SK-N-SH treated with all-trans-retinoic acid at 6 μM for 48 hours (cell line): Measurements from ENCODE around the gene TULP1.
"Not testable (repeated sequence)": the region's sequence is repeated elsewhere in the genome, so short reads cannot be mapped to it uniquely, and the experiment has no call there.

ENCODE experiments used
- ATAC-seq: fragments of 200-7000 bp; cut with Tn5 transposase; 3 replicates; pipeline ENCODE4 v1.9.1; 2020; ENCODE audit warnings: mild to moderate bottlenecking, moderate library complexity
- ARNTL ChIP-seq: fragments of 450-650 bp; formaldehyde crosslinking; IDR thresholded peaks from 2 replicates; pipeline ENCODE4 v1.5.0; 2020; ENCODE audit warnings: low read depth, mild to moderate bottlenecking, moderate library complexity, borderline replicate concordance
- BACH2 ChIP-seq: fragments of 250-450 bp; sonication (Bioruptor Pico); IDR thresholded peaks from 2 replicates; pipeline ENCODE4 v1.9.0; 2021; ENCODE audit warnings: mild to moderate bottlenecking, borderline replicate concordance
- CREB5 ChIP-seq: fragments of 250-450 bp; sonication (Bioruptor Pico); IDR thresholded peaks from 2 replicates; pipeline ENCODE4 v1.5.1; 2020; ENCODE audit warnings: low read depth, mild to moderate bottlenecking, moderate library complexity
- CSDC2 ChIP-seq: fragments of 250-450 bp; sonication (Bioruptor Pico); IDR thresholded peaks from 2 replicates; pipeline ENCODE4 v1.5.0; 2020; ENCODE audit warnings: mild to moderate bottlenecking, moderate library complexity
- CSRNP3 ChIP-seq: fragments of 250-450 bp; sonication (Bioruptor Pico); IDR thresholded peaks from 2 replicates; pipeline ENCODE4 v1.5.1; 2021; ENCODE audit warnings: mild to moderate bottlenecking, moderate library complexity
- ESRRG ChIP-seq: fragments of 250-450 bp; sonication (Bioruptor Pico); IDR thresholded peaks from 2 replicates; pipeline ENCODE4 v1.6.1; 2021; ENCODE audit warnings: mild to moderate bottlenecking
- GLIS3 ChIP-seq: fragments of 250-450 bp; sonication (Bioruptor Pico); IDR thresholded peaks from 2 replicates; pipeline ENCODE4 v1.5.0; 2020; ENCODE audit warnings: mild to moderate bottlenecking, moderate library complexity
- ISL1 ChIP-seq: fragments of 250-450 bp; sonication (Bioruptor Pico); IDR thresholded peaks from 2 replicates; pipeline ENCODE4 v2.1.2; 2022; ENCODE audit warnings: mild to moderate bottlenecking, moderate library complexity
- OSR1 ChIP-seq: fragments of 250-450 bp; sonication (Bioruptor Pico); IDR thresholded peaks from 2 replicates; pipeline ENCODE4 v1.8.0; 2022; ENCODE audit warnings: moderate library complexity, mild to moderate bottlenecking, inconsistent platforms
- PATZ1 ChIP-seq: fragments of 250-450 bp; sonication (Bioruptor Pico); IDR thresholded peaks from 2 replicates; pipeline ENCODE4 v1.8.0; 2020; ENCODE audit warnings: mild to moderate bottlenecking, moderate library complexity, borderline replicate concordance
- PPARA ChIP-seq: fragments of 250-450 bp; sonication (Bioruptor Pico); IDR thresholded peaks from 2 replicates; pipeline ENCODE4 v1.5.0; 2020; ENCODE audit warnings: mild to moderate bottlenecking, borderline replicate concordance
- RARB ChIP-seq: fragments of 250-450 bp; sonication (Bioruptor Pico); IDR thresholded peaks from 2 replicates; pipeline ENCODE4 v1.8.0; 2021; ENCODE audit warnings: mild to moderate bottlenecking, moderate library complexity
- SNAI2 ChIP-seq: fragments of 250-450 bp; sonication (Bioruptor Pico); IDR thresholded peaks from 2 replicates; pipeline ENCODE4 v1.5.0; 2020; ENCODE audit warnings: mild to moderate bottlenecking, moderate library complexity
- TCF4 ChIP-seq: fragments of 250-450 bp; sonication (Bioruptor Pico); IDR thresholded peaks from 2 replicates; pipeline ENCODE4 v1.8.0; 2021; ENCODE audit warnings: mild to moderate bottlenecking, moderate library complexity, borderline replicate concordance
- TOX ChIP-seq: fragments of 250-450 bp; sonication (Bioruptor Pico); IDR thresholded peaks from 2 replicates; pipeline ENCODE4 v1.8.0; 2021; ENCODE audit warnings: mild to moderate bottlenecking, moderate library complexity, borderline replicate concordance
- ZC3H10 ChIP-seq: fragments of 250-450 bp; sonication (Bioruptor Pico); IDR thresholded peaks from 2 replicates; pipeline ENCODE4 v1.5.1; 2021; ENCODE audit warnings: mild to moderate bottlenecking, moderate library complexity
- ZFP3 ChIP-seq: fragments of 250-450 bp; sonication (Bioruptor Pico); IDR thresholded peaks from 2 replicates; pipeline ENCODE4 v1.5.0; 2020; ENCODE audit warnings: mild to moderate bottlenecking, moderate library complexity
- ZFP30 ChIP-seq: fragments of 450-650 bp; formaldehyde crosslinking; IDR thresholded peaks from 2 replicates; pipeline ENCODE4 v1.5.0; 2022; ENCODE audit warnings: mild to moderate bottlenecking, moderate library complexity
- ZNF565 ChIP-seq: fragments of 450-650 bp; formaldehyde crosslinking; conservative IDR thresholded peaks from 2 replicates; pipeline ENCODE4 v1.5.0; 2020; ENCODE audit warnings: low read depth, mild to moderate bottlenecking, moderate library complexity
- TF ChIP-seq, protein P1 (sequence below): fragments of 250-450 bp; sonication (Bioruptor Pico); IDR thresholded peaks from 2 replicates; pipeline ENCODE4 v1.8.0; 2021; ENCODE audit warnings: low read depth, mild to moderate bottlenecking, moderate library complexity, borderline replicate concordance
- TF ChIP-seq, protein P2 (sequence below): fragments of 250-450 bp; sonication (Bioruptor Pico); IDR thresholded peaks from 2 replicates; pipeline ENCODE4 v1.5.0; 2020; ENCODE audit warnings: mild to moderate bottlenecking, moderate library complexity

Gene TULP1

GRCh38 chr6:35541836-35542235 is 29.1 kb upstream of the TULP1 start:
- TF ChIP-seq OSR1 (CRISPR knock-in tag) (no peak), TOX (no peak)
- ATAC-seq = no peak

DNA sequence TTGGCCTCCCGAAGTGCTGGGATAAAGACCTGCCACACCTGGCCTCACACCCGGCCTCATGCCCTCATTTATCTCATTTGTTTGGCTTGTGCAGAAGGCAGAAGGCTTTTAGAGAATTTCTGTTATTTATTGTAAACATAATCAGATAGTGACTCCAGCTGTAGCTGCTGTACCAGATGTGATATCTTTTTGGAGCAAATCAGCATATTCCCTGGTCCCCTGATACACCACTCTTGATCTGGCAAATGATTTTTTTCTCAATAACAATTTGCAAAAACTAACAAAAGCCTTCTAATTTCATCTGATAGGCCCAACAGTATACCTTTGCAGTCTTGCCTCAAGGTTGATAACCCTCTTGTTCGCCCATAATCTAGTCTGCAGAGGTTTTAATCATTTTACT is 26.5 kb upstream of the TULP1 start:
- ATAC-seq = no peak
- no peak for TF ChIP-seq CSDC2
- no peak for TF ChIP-seq ZC3H10
- peak; percentile 92 for TF ChIP-seq TCF4 (CRISPR knock-in tag)
- TF ChIP-seq ZFP30 (CRISPR knock-in tag) = no peak
- TF ChIP-seq CREB5 (CRISPR knock-in tag) = no peak
- no peak for TF ChIP-seq ZFP3
- no peak for TF ChIP-seq ZNF565 (CRISPR knock-in tag)
- no peak for TF ChIP-seq PATZ1 (CRISPR knock-in tag)
- no peak for TF ChIP-seq PPARA
- TF ChIP-seq, protein P1, sequence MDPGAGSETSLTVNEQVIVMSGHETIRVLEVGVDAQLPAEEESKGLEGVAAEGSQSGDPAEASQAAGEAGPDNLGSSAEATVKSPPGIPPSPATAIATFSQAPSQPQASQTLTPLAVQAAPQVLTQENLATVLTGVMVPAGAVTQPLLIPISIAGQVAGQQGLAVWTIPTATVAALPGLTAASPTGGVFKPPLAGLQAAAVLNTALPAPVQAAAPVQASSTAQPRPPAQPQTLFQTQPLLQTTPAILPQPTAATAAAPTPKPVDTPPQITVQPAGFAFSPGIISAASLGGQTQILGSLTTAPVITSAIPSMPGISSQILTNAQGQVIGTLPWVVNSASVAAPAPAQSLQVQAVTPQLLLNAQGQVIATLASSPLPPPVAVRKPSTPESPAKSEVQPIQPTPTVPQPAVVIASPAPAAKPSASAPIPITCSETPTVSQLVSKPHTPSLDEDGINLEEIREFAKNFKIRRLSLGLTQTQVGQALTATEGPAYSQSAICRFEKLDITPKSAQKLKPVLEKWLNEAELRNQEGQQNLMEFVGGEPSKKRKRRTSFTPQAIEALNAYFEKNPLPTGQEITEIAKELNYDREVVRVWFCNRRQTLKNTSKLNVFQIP (CRISPR knock-in tag) = no peak
- TF ChIP-seq, protein P2, sequence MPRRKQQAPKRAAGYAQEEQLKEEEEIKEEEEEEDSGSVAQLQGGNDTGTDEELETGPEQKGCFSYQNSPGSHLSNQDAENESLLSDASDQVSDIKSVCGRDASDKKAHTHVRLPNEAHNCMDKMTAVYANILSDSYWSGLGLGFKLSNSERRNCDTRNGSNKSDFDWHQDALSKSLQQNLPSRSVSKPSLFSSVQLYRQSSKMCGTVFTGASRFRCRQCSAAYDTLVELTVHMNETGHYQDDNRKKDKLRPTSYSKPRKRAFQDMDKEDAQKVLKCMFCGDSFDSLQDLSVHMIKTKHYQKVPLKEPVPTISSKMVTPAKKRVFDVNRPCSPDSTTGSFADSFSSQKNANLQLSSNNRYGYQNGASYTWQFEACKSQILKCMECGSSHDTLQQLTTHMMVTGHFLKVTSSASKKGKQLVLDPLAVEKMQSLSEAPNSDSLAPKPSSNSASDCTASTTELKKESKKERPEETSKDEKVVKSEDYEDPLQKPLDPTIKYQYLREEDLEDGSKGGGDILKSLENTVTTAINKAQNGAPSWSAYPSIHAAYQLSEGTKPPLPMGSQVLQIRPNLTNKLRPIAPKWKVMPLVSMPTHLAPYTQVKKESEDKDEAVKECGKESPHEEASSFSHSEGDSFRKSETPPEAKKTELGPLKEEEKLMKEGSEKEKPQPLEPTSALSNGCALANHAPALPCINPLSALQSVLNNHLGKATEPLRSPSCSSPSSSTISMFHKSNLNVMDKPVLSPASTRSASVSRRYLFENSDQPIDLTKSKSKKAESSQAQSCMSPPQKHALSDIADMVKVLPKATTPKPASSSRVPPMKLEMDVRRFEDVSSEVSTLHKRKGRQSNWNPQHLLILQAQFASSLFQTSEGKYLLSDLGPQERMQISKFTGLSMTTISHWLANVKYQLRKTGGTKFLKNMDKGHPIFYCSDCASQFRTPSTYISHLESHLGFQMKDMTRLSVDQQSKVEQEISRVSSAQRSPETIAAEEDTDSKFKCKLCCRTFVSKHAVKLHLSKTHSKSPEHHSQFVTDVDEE (CRISPR knock-in tag) = peak; percentile 34; the same call in 1 of the 2 replicates
- TF ChIP-seq ESRRG (CRISPR knock-in tag) = no peak
- no peak for TF ChIP-seq TOX
- no peak for TF ChIP-seq BACH2 (CRISPR knock-in tag)
- TF ChIP-seq GLIS3 = no peak
- no peak for TF ChIP-seq RARB
- TF ChIP-seq, all 23 proteins: peak for 2

GRCh38 chr6:35535847-35536246 is 23.2 kb upstream of the TULP1 start:
- not testable (repeated sequence) for ATAC-seq

- peak; percentile 88 for ATAC-seq
- TF ChIP-seq BACH2 (CRISPR knock-in tag) (no peak; the same call in 1 of the 2 replicates), OSR1 (CRISPR knock-in tag) (no peak), ESRRG (CRISPR knock-in tag) (no peak), TCF4 (CRISPR knock-in tag) (peak; percentile 93), ZC3H10 (no peak), TOX (no peak), GLIS3 (no peak), SNAI2 (CRISPR knock-in tag) (no peak), ARNTL (CRISPR knock-in tag) (no peak), CSRNP3 (CRISPR knock-in tag) (no peak), RARB (no peak), ISL1 (CRISPR knock-in tag) (0 out of 2 replicates have a peak, but pooled peaks have one; percentile 11), ZNF565 (CRISPR knock-in tag) (no peak)
- TF ChIP-seq, protein P2 (CRISPR knock-in tag) = peak; percentile 65; the same call in 1 of the 2 replicates
- TF ChIP-seq, protein P1 (CRISPR knock-in tag) = no peak
Measured at GRCh38 chr6:35534407-35535170, 21.9 kb upstream of the TULP1 start.
